Stomach (tissue), 9 donors: ENCODE data around the gene MUC12. TPM values are rescaled to one million over a fixed set of nuclear protein-coding genes. Genes with fewer than 3 reads are reported as not detected.
A peak's percentile ranks its signal among the peaks of the same experiment; 100 is the strongest.
"Not testable (repeated sequence)": the region's sequence is repeated elsewhere in the genome, so short reads cannot be mapped to it uniquely, and the experiment has no call there.

ENCODE experiments used
- DNase-seq, 2 donors: peaks; one replicate each; pipeline versions ENCODE4 v3.0.0 to v3.0.0-alpha.2; 2013 to 2019
- H3K27ac ChIP-seq, 5 donors: fragments of 200-600 bp in 4 of 5; sonication (generic) in 4 of 5; one replicate each; pipeline ENCODE4 v1.5.1; 2013 to 2019; ENCODE audit warnings: mild to moderate bottlenecking in 1 of 5, moderate library complexity in 1 of 5
- H3K27me3 ChIP-seq, 3 donors: fragments of 200-600 bp; sonication (generic); one replicate each; pipeline ENCODE4 v1.5.1; 2017 to 2019; ENCODE audit warnings: mixed run types in 1 of 3
- H3K36me3 ChIP-seq, 4 donors: fragments of 200-600 bp; sonication (generic); 1 replicate in 3 of 4; 2 replicates in 1 of 4; pipeline ENCODE4 v1.5.1; 2016 to 2019
- H3K4me1 ChIP-seq, 4 donors: fragments of 200-600 bp; sonication (generic); one replicate each; pipeline ENCODE4 v1.5.1; 2016 to 2019
- H3K4me3 ChIP-seq, 4 donors: fragments of 200-600 bp; sonication (generic) in 3 of 4; one replicate each; pipeline ENCODE4 v1.5.1; 2016 to 2019; ENCODE audit warnings: mild to moderate bottlenecking in 1 of 4
- H3K9me3 ChIP-seq, 4 donors: fragments of 200-600 bp; sonication (generic); one replicate each; pipeline ENCODE4 v1.5.1; 2016 to 2019
- CTCF ChIP-seq, 7 experiments: fragments of 450-650 bp in 4 of 7; fragments of 200-600 bp in 3 of 7; sonication (generic) in 3 of 7; IDR thresholded peaks; one replicate each; pipeline ENCODE4 v1.5.1; 2016 to 2019; ENCODE audit warnings: antibody characterized with exemption in 7 of 7, control low read depth in 2 of 7, mild to moderate bottlenecking in 1 of 7
- EP300 ChIP-seq: sonication (generic); formaldehyde crosslinking; IDR thresholded peaks from one replicate; pipeline ENCODE4 v1.6.1; 2017; ENCODE audit warnings: antibody characterized with exemption
- POLR2A ChIP-seq, 4 donors: fragments of 450-650 bp; IDR thresholded peaks; one replicate each; pipeline ENCODE4 v1.6.1; 2016; ENCODE audit warnings: antibody characterized with exemption in 4 of 4, control low read depth in 2 of 4, mild to moderate bottlenecking in 1 of 4, moderate library complexity in 1 of 4
- POLR2AphosphoS5 ChIP-seq, 3 donors: sonication (generic); formaldehyde crosslinking; IDR thresholded peaks; one replicate each; pipeline ENCODE4 v1.6.1; 2016; ENCODE audit warnings: antibody characterized with exemption in 3 of 3
- WGBS, 5 donors: extraction: QIAGEN DNeasy Blood & Tissue Kit in 3 of 5; methylation state at CpG; one replicate each; pipeline versions ENCODE4 v1.1.5 to v1.1.7; 2013 to 2018; 5-methylcytosine and 5-hydroxymethylcytosine counted together
- intact Hi-C: fragments of 100-400 bp; cut with DNase I; formaldehyde crosslinking; loops from one replicate; pipeline ENCODE4 v1.15.1; 2023; ENCODE audit warnings: low total_unique reads
- polyA plus RNA-seq, 3 donors: library from polyadenylated mRNA; stranded (reverse); fragments of 200-250 nt; gene quantifications; one replicate each; pipeline ENCODE4 v1.2.3, GENCODE V29; 2013
- total RNA-seq, 5 donors: library from RNA; depleted of rRNA; stranded (reverse); fragments of >200 nt; gene quantifications; one replicate each; pipeline versions ENCODE4 v1.1.0 to v1.2.3, GENCODE V29; 2014 to 2016
- donor health status: healthy with polysubstance abuse.
- donor health status: Bipolar disorder and iron deficiency.
- donor health status: healthy.

Gene MUC12
- total and polyA plus RNA-seq, 8 donors, result under 0.01 to 76.8 (median 1.4) TPM; not detected in 1

GRCh38 chr7:100933734-100934133 is 35.6 kb upstream of the MUC12 start:
- no peaks in the 10 kb centered on the region for H3K36me3 ChIP-seq
- no peak for DNase-seq
- H3K4me1 ChIP-seq, result no peaks in the 10 kb centered on the region
- intact Hi-C loops, result no loop called here
- no peak for TF ChIP-seq EP300
- TF ChIP-seq POLR2A (IDR thresholded peaks at IDR 0.05), result no peak
- no peak for TF ChIP-seq CTCF (IDR thresholded peaks at IDR 0.05)
- TF ChIP-seq POLR2AphosphoS5 (IDR thresholded peaks at IDR 0.05), result no peak
- H3K27me3 ChIP-seq, result peaks cover 0 to 23% (median 0%) of the 10 kb centered on the region in 3 donors
- H3K9me3 ChIP-seq, result peaks cover 0 to 9% (median 0%) of the 10 kb centered on the region in 4 donors
- 38 to 54% (median 48%) methylated on average over 4 of the region's 4 CpGs for WGBS, 5 donors
- no peak overlapping the region for H3K4me3 ChIP-seq
- no peak overlapping the region for H3K27ac ChIP-seq

- H3K4me1 ChIP-seq, DNase-seq, H3K36me3 ChIP-seq, H3K4me3 ChIP-seq, intact Hi-C loops, H3K27ac ChIP-seq: not testable (repeated sequence)
- 61 to 75% (median 67%) methylated on average over 2 of the region's 2 CpGs for WGBS, 5 donors
- Histone ChIP-seq H3K27me3 (peaks cover 0 to 13% (median 0%) of the 10 kb centered on the region in 3 donors), H3K9me3 (peaks cover 0 to 21% (median 13%) of the 10 kb centered on the region in 4 donors)
Observed at GRCh38 chr7:100935381-100935780, 34.0 kb upstream of the MUC12 start.

GRCh38 chr7:100936167-100936566 is 33.2 kb upstream of the MUC12 start:
- H3K36me3 ChIP-seq, intact Hi-C loops, DNase-seq, H3K4me1 ChIP-seq, H3K4me3 ChIP-seq, H3K27ac ChIP-seq: not testable (repeated sequence)
- Histone ChIP-seq H3K9me3 (peaks cover 0 to 27% (median 15%) of the 10 kb centered on the region in 4 donors), H3K27me3 (peaks cover 0 to 16% (median 0%) of the 10 kb centered on the region in 3 donors)
- WGBS, 5 donors, result 87 to 95% (median 89%) methylated on average over 7 of the region's 7 CpGs

- Histone ChIP-seq H3K9me3 (peaks cover 0 to 21% (median 13%) of the 10 kb centered on the region in 4 donors), H3K27me3 (peaks cover 0 to 18% (median 0%) of the 10 kb centered on the region in 3 donors), H3K4me3 (no peak overlapping the region), H3K27ac (peak overlapping the region in 1 of 5 donors; percentile 56), H3K36me3 (no peaks in the 10 kb centered on the region), H3K4me1 (peaks cover 0 to 7% (median 2%) of the 10 kb centered on the region in 4 donors)
- 43 to 54% (median 47%) methylated on average over 9 of the region's 9 CpGs for WGBS, 5 donors
- no peak for TF ChIP-seq CTCF (IDR thresholded peaks at IDR 0.05)
- intact Hi-C loops, result no loop called here
- DNase-seq, result peak in 1 of 2 donors; percentile 80
Observed at GRCh38 chr7:100942045-100942774, 27.2 kb upstream of the MUC12 start.

GRCh38 chr7:100943693-100944092 is 25.7 kb upstream of the MUC12 start:
- Histone ChIP-seq H3K27ac (no peak overlapping the region), H3K27me3 (peaks cover 0 to 19% (median 0%) of the 10 kb centered on the region in 3 donors), H3K9me3 (peaks cover 0 to 21% (median 13%) of the 10 kb centered on the region in 4 donors), H3K36me3 (no peaks in the 10 kb centered on the region), H3K4me3 (no peak overlapping the region), H3K4me1 (peaks cover 0 to 7% (median 2%) of the 10 kb centered on the region in 4 donors)
- WGBS, 5 donors, result 81 to 88% (median 83%) methylated on average over 5 of the region's 5 CpGs
- no peak for DNase-seq
- intact Hi-C loops, result no loop called here
- no peak for TF ChIP-seq EP300
- no peak for TF ChIP-seq POLR2A (IDR thresholded peaks at IDR 0.05)
- no peak for TF ChIP-seq POLR2AphosphoS5 (IDR thresholded peaks at IDR 0.05)

GRCh38 chr7:100944138-100944537 is 25.2 kb upstream of the MUC12 start:
- no peak for DNase-seq
- Histone ChIP-seq H3K27me3 (peaks cover 0 to 24% (median under 1%) of the 10 kb centered on the region in 3 donors), H3K36me3 (no peaks in the 10 kb centered on the region), H3K9me3 (peaks cover 0 to 17% (median 12%) of the 10 kb centered on the region in 4 donors), H3K27ac (no peak overlapping the region), H3K4me1 (peaks cover 0 to 7% (median 4%) of the 10 kb centered on the region in 4 donors), H3K4me3 (no peak overlapping the region)
- intact Hi-C loops, result no loop called here
- 80 to 93% (median 82%) methylated on average over 4 of the region's 4 CpGs for WGBS, 5 donors
- TF ChIP-seq POLR2A (IDR thresholded peaks at IDR 0.05), result no peak
- no peak for TF ChIP-seq POLR2AphosphoS5 (IDR thresholded peaks at IDR 0.05)
- TF ChIP-seq CTCF (IDR thresholded peaks at IDR 0.05), result no peak
- no peak for TF ChIP-seq EP300
